OCI-LY7 (cell line): ENCODE results near the gene EYS. TPM values are rescaled to one million over a fixed set of nuclear protein-coding genes. Genes with fewer than 3 reads are reported as not detected.

Experiments used
- BruUV-seq: library from RNA; stranded (reverse); fragments of 400-500 nt; replicated peaks from 2 replicates; lab custom pipeline; 2021; lab: Mats Ljungman, UMichigan
- CTCF ChIA-PET: fragments of 300-600 bp; sonication (Branson Sonifier 250); formaldehyde crosslinking; loops from one replicate; lab custom pipeline; 2022; ENCODE audit warnings: antibody characterized with exemption; ENCODE audit not compliant: unreplicated experiment; lab: Charles Lee
- POLR2A ChIA-PET: fragments of 300-600 bp; sonication (Branson Sonifier 250); formaldehyde crosslinking; loops from one replicate; lab custom pipeline; 2022; ENCODE audit warnings: antibody characterized with exemption; lab: Charles Lee
- DNase-seq: peaks from one replicate; pipeline ENCODE4 v3.0.0-alpha.2; 2015; ENCODE audit warnings: low spot score
- H2AFZ ChIP-seq: fragments of 200-600 bp; sonication (generic), shearing (Covaris generic); 2 replicates; pipeline ENCODE4 v1.6.1; 2014; ENCODE audit warnings: mild to moderate bottlenecking, antibody characterized with exemption, low read length, moderate library complexity
- H3K27ac ChIP-seq: fragments of 200-600 bp; sonication (generic); 2 replicates; pipeline ENCODE4 v1.5.1; 2014; ENCODE audit warnings: mixed run types, low read depth, mild to moderate bottlenecking, moderate library complexity, low read length, inconsistent platforms; ENCODE audit not compliant: poor library complexity, severe bottlenecking
- H3K36me3 ChIP-seq: fragments of 200-600 bp; sonication (generic); 2 replicates; pipeline ENCODE4 v1.6.1; 2014; ENCODE audit warnings: mild to moderate bottlenecking, antibody characterized with exemption, low read length, moderate library complexity, mixed read lengths; ENCODE audit not compliant: insufficient read depth
- H3K4me1 ChIP-seq: fragments of 200-600 bp; sonication (generic); 2 replicates; pipeline ENCODE4 v1.5.1; 2014; ENCODE audit warnings: mild to moderate bottlenecking, low read length; ENCODE audit not compliant: insufficient read depth, poor library complexity, severe bottlenecking
- H3K4me2 ChIP-seq: fragments of 200-600 bp; sonication (generic); 2 replicates; pipeline ENCODE4 v1.6.1; 2014; ENCODE audit warnings: mild to moderate bottlenecking, low read length
- H3K4me3 ChIP-seq: fragments of 200-600 bp; sonication (generic); 2 replicates; pipeline ENCODE4 v1.5.1; 2014; ENCODE audit warnings: mild to moderate bottlenecking, low read depth, low read length; ENCODE audit not compliant: poor library complexity, severe bottlenecking
- H3K79me2 ChIP-seq: fragments of 200-600 bp; sonication (generic); 2 replicates; pipeline ENCODE4 v1.6.1; 2016; ENCODE audit warnings: low read depth, mild to moderate bottlenecking, low read length, moderate library complexity, mixed read lengths; ENCODE audit not compliant: insufficient read depth
- H3K9me2 ChIP-seq: fragments of 200-600 bp; sonication (generic); 2 replicates; pipeline ENCODE4 v1.6.1; 2016; ENCODE audit warnings: mild to moderate bottlenecking, low read length, mixed read lengths; ENCODE audit not compliant: insufficient read depth
- H3K9me3 ChIP-seq: fragments of 200-600 bp; sonication (generic); 2 replicates; pipeline ENCODE4 v1.6.1; 2014; ENCODE audit warnings: mild to moderate bottlenecking, mixed run types, low read length, mixed read lengths
- H4K20me1 ChIP-seq: fragments of 200-600 bp; sonication (generic); 2 replicates; pipeline ENCODE4 v1.6.1; 2014; ENCODE audit warnings: mild to moderate bottlenecking, antibody characterized with exemption, low read length, moderate library complexity, mixed read lengths; ENCODE audit not compliant: insufficient read depth
- EZH2phosphoT487 ChIP-seq: fragments of 200-600 bp; sonication (generic); IDR thresholded peaks from 2 replicates; pipeline ENCODE4 v1.6.1; 2018; ENCODE audit warnings: low read depth, borderline replicate concordance, mild to moderate bottlenecking, mixed run types, antibody characterized with exemption, low read length, moderate library complexity, mixed read lengths
- intact Hi-C: fragments of 100-400 bp; cut with micrococcal nuclease; formaldehyde crosslinking; loops from one replicate; pipeline ENCODE4 v1.10.0; 2022; ENCODE audit not compliant: unreplicated experiment
- total RNA-seq, 2 experiments: library from RNA; depleted of rRNA in 1 of 2; stranded (reverse); fragments of >200 nt in 1 of 2; shearing (Covaris generic) in 1 of 2; gene quantifications; 2 replicates each; pipeline ENCODE4 v1.2.3, GENCODE V29; 2014 to 2022
- TF ChIP-seq, protein P1 (sequence below): fragments of 200-600 bp; sonication (generic); conservative IDR thresholded peaks from 2 replicates; pipeline ENCODE4 v1.5.1; 2014; ENCODE audit warnings: mild to moderate bottlenecking, antibody characterized with exemption, low read length, moderate library complexity, mixed read lengths

EYS gene
- total RNA-seq, 2 experiments from 2014 or later, result not detected

DNA sequence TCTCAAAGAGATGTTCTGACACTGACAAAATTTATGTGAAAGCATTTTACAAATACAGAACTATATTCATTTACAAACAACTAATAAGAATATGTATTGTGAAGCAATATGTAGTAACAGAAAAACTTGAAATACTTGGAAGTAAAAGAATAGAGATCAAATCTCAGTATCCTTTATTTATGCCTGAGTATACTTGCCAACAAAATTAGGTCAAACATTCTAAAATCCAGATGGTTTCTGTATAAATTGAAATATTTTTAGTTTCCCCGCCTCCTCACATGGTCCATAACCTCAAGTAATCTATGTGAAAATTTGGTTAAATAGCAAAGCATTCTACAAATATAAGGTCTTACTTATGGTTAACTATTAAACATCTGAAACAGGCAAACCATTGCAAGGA, 545.4 kb downstream of the EYS start:
- no TSS peak for BruUV-seq
- POLR2A ChIA-PET, result no interaction called here
- no peak overlapping the region for H3K4me3 ChIP-seq
- no peaks in the 10 kb centered on the region for H4K20me1 ChIP-seq
- CTCF ChIA-PET, result no interaction called here
- no peaks in the 10 kb centered on the region for H3K9me2 ChIP-seq
- no peak overlapping the region for H2AFZ ChIP-seq
- no peaks in the 10 kb centered on the region for H3K4me1 ChIP-seq
- DNase-seq, result no peak
- H3K9me3 ChIP-seq, result no peaks in the 10 kb centered on the region
- H3K79me2 ChIP-seq, result no peaks in the 10 kb centered on the region
- H3K4me2 ChIP-seq, result no peak overlapping the region
- intact Hi-C loops, result no loop called here
- TF ChIP-seq EZH2phosphoT487, result no peak
- no peaks in the 10 kb centered on the region for H3K36me3 ChIP-seq
- H3K27ac ChIP-seq, result no peak overlapping the region

DNA sequence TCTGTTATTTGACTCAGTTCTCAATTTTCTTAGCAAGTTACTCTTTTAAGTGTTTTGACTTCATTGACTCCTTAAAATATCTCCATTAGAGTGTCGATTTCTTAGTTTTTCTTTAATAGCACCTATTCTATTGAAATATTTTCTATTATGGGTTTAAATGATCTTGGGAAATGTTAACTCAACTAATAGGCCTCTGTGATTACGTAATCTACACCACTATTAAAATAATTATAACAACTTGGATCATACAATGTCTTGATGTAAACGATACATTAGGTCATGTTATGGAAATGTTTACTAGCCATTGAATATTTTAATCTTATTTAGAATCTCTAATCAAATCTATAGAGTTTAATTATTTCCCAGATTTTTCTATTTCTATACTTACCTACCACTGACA, 550.0 kb downstream of the EYS start:
- H3K4me1 ChIP-seq, result no peaks in the 10 kb centered on the region
- H4K20me1 ChIP-seq, result no peaks in the 10 kb centered on the region
- intact Hi-C loops, result no loop called here
- no peak overlapping the region for H2AFZ ChIP-seq
- no TSS peak for BruUV-seq
- no peaks in the 10 kb centered on the region for H3K36me3 ChIP-seq
- no peak for TF ChIP-seq EZH2phosphoT487
- TF ChIP-seq, protein P1, sequence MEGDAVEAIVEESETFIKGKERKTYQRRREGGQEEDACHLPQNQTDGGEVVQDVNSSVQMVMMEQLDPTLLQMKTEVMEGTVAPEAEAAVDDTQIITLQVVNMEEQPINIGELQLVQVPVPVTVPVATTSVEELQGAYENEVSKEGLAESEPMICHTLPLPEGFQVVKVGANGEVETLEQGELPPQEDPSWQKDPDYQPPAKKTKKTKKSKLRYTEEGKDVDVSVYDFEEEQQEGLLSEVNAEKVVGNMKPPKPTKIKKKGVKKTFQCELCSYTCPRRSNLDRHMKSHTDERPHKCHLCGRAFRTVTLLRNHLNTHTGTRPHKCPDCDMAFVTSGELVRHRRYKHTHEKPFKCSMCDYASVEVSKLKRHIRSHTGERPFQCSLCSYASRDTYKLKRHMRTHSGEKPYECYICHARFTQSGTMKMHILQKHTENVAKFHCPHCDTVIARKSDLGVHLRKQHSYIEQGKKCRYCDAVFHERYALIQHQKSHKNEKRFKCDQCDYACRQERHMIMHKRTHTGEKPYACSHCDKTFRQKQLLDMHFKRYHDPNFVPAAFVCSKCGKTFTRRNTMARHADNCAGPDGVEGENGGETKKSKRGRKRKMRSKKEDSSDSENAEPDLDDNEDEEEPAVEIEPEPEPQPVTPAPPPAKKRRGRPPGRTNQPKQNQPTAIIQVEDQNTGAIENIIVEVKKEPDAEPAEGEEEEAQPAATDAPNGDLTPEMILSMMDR, result no peak
- CTCF ChIA-PET, result no interaction called here
- H3K4me3 ChIP-seq, result no peak overlapping the region
- H3K9me3 ChIP-seq, result no peaks in the 10 kb centered on the region
- no peak overlapping the region for H3K27ac ChIP-seq
- H3K79me2 ChIP-seq, result no peaks in the 10 kb centered on the region
- no peaks in the 10 kb centered on the region for H3K9me2 ChIP-seq
- POLR2A ChIA-PET, result no interaction called here
- no peak for DNase-seq
- H3K4me2 ChIP-seq, result no peak overlapping the region

DNA sequence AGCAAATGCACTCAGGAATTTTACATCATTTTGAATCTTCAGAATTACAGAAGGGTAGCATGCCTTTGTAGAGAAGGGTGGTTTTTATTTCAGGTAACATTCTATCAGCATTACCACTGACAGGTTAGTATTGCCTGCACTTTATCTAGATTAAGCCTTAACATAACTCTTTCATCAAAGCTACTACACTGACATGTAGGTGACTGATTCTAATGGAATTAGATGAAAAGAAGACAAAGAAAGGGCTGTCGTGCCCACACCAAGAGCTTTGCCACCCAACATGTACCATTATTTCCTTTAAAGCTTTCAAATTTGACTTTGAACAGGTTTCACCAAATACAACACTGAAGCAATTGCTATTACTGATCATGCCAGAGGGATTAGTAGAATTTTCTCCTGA, 551.9 kb downstream of the EYS start:
- no TSS peak for BruUV-seq
- intact Hi-C loops, result no loop called here
- POLR2A ChIA-PET, result no interaction called here

More for the DNA sequence above, 551.9 kb downstream of the EYS start:
- no peak overlapping the region for H3K27ac ChIP-seq
- H3K4me1 ChIP-seq, result no peaks in the 10 kb centered on the region
- no peak for DNase-seq
- no peak overlapping the region for H3K4me3 ChIP-seq
- no peaks in the 10 kb centered on the region for H4K20me1 ChIP-seq
- CTCF ChIA-PET, result no interaction called here
- no peak overlapping the region for H2AFZ ChIP-seq
- no peaks in the 10 kb centered on the region for H3K79me2 ChIP-seq
- H3K4me2 ChIP-seq, result no peak overlapping the region
- H3K9me3 ChIP-seq, result no peaks in the 10 kb centered on the region
- H3K9me2 ChIP-seq, result no peaks in the 10 kb centered on the region
- TF ChIP-seq EZH2phosphoT487, result no peak
- TF ChIP-seq, protein P1, result no peak
- no peaks in the 10 kb centered on the region for H3K36me3 ChIP-seq
